Measurements from ENCODE around the gene CEMP1.

The CEMP1 gene

GRCh38 chr16:2518823-2519710, 12.1 kb downstream of the CEMP1 start:
- no peak for DNase-seq

- no peak for DNase-seq
Observed at GRCh38 chr16:2517954-2518605, 13.1 kb downstream of the CEMP1 start.

GRCh38 chr16:2516391-2517240, 14.6 kb downstream of the CEMP1 start:
- no peak for DNase-seq

GRCh38 chr16:2515180-2515851, 15.9 kb downstream of the CEMP1 start:
- no peak for DNase-seq

- no peak for DNase-seq
Observed at GRCh38 chr16:2514333-2515179, 16.7 kb downstream of the CEMP1 start.

GRCh38 chr16:2513405-2514332, 17.5 kb downstream of the CEMP1 start, which contains the start of gene ATP6V0C:
ATP6V0C (plus strand) TSS chr16:2513952; CDS start chr16:2514104, 152 bp downstream.
- DNase-seq: peak; percentile 70

GRCh38 chr16:2512735-2513404, 18.3 kb downstream of the CEMP1 start:
- DNase-seq: no peak

- DNase-seq: no peak
Observed at GRCh38 chr16:2511996-2512734, 19.0 kb downstream of the CEMP1 start.

GRCh38 chr16:2511128-2511800, 19.9 kb downstream of the CEMP1 start:
- DNase-seq: no peak

GRCh38 chr16:2508722-2509400, 22.3 kb downstream of the CEMP1 start:
- no peak for DNase-seq

GRCh38 chr16:2507665-2508064, 23.5 kb downstream of the CEMP1 start:
- DNase-seq: no peak

- no peak for DNase-seq
Observed at GRCh38 chr16:2507052-2507659, 24.1 kb downstream of the CEMP1 start.

GRCh38 chr16:2505695-2506094, 25.5 kb downstream of the CEMP1 start:
- DNase-seq: no peak

GRCh38 chr16:2501946-2502895, 29.0 kb downstream of the CEMP1 start:
- DNase-seq: no peak

GRCh38 chr16:2500918-2501750, 30.1 kb downstream of the CEMP1 start:
- no peak for DNase-seq

Measured in NCI-H2029 treated with DMSO at 0.1 percent for 48 hours (cell line).